ENCODE results near the gene ZBTB2. TPM values are rescaled to one million over a fixed set of nuclear protein-coding genes. Genes with fewer than 3 reads are reported as not detected.

The ZBTB2 gene
- total and polyA plus RNA-seq, 10 of the 15 experiments (the other 5 are each of a cell fraction or from before 2014, with no cell fraction given), result 4.2 to 21.9 (median 15.0) TPM

DNA sequence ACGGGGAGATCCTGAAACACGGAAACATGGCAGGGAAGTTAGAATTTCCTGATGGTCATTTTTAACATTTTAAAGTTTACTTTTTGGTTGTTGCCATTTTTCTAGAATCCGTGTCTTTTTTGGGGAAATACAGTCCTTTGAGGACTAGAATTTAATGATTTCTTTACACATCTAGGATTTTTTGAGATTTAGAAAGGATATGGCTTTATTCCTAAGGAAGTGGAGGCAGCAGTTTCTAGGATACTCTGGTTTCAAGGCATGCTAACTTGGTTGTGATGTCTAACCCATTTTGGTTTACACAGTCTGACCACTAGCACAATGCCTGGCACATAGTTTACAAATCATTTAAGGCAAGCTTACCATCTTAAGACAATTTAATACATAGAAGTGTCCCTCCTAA lies 1.1 kb upstream of the ZBTB2 start (continued):
- TF ChIP-seq TAF1 (IDR thresholded peaks at IDR 0.05; ENCODE audit: borderline replicate concordance, low read depth, low read length) (no peak), SREBF2 (IDR thresholded peaks at IDR 0.05; ENCODE audit: low read length) (no peak), NFXL1 (IDR thresholded peaks at IDR 0.05; ENCODE audit: borderline replicate concordance) (no peak)
- TF ChIP-seq, protein P1, sequence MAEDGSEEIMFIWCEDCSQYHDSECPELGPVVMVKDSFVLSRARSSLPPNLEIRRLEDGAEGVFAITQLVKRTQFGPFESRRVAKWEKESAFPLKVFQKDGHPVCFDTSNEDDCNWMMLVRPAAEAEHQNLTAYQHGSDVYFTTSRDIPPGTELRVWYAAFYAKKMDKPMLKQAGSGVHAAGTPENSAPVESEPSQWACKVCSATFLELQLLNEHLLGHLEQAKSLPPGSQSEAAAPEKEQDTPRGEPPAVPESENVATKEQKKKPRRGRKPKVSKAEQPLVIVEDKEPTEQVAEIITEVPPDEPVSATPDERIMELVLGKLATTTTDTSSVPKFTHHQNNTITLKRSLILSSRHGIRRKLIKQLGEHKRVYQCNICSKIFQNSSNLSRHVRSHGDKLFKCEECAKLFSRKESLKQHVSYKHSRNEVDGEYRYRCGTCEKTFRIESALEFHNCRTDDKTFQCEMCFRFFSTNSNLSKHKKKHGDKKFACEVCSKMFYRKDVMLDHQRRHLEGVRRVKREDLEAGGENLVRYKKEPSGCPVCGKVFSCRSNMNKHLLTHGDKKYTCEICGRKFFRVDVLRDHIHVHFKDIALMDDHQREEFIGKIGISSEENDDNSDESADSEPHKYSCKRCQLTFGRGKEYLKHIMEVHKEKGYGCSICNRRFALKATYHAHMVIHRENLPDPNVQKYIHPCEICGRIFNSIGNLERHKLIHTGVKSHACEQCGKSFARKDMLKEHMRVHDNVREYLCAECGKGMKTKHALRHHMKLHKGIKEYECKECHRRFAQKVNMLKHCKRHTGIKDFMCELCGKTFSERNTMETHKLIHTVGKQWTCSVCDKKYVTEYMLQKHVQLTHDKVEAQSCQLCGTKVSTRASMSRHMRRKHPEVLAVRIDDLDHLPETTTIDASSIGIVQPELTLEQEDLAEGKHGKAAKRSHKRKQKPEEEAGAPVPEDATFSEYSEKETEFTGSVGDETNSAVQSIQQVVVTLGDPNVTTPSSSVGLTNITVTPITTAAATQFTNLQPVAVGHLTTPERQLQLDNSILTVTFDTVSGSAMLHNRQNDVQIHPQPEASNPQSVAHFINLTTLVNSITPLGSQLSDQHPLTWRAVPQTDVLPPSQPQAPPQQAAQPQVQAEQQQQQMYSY (CRISPR knock-in tag; IDR thresholded peaks at IDR 0.05), result no peak

DNA sequence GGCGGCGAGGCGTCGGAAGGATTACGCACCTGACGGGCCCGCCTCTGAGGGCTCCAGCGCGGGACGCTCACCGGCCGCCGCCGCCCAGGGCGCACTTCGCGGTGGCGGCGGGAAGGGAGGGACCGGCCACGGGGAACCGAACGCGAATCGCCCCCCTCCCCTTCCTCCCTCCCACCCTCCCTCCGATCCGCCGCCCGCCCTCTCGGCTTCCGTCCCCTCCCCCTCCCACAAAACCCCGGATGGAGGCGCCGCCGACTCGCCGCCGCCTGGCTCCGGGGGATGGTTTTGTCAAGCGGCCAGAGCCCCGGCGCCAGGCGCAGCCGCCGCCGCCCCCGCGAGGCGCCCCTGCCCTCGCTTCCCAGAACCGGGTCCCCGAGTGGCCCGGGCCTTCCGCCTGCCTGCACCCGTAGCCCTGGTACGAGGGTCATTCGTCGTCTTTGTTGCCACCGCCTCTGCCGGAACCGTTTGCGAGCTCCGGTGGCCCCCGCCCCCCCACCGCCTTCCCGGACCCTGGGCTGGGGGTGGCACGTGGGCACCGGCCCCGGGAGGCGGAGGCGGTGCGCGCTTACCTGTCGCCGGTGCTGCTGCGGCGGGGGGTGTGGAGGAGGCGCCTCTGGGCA lies 398 bp downstream of the ZBTB2 start:
- ChIA-PET SMC1A (ENCODE audit: uncharacterized antibody, unreplicated experiment) (interaction anchor here (1.3 to 2.1 kb wide), 2 partner anchors 55 to 61 kb away, joined by 3 to 9 read pairs; partner anchors contain the start of gene RMND1), RAD21 (ENCODE audit: unreplicated experiment) (interaction anchor here (1.6 to 2.6 kb wide), 3 partner anchors 50 to 63 kb away, joined by 6 to 11 read pairs (median 9); partner anchors contain the start of gene RMND1), CTCF (interaction anchor here (1.6 kb wide), 1 partner anchor 14 kb away, joined by 5 read pairs; no protein-coding TSS in a partner anchor), POLR2A (interaction anchor here (0.6 to 2.4 kb wide), 5 partner anchors 12 to 358 kb away, joined by 3 to 23 read pairs (median 4); partner anchors contain the start of gene RMND1)
- ATAC-seq (peak; percentile 13), FAIRE-seq (no peak), DNase-seq (ENCODE audit: low read depth, low spot score) (no peak)
- H2AFZ ChIP-seq (ENCODE audit: control insufficient read depth, low read depth, low read length), result no peak overlapping the region; the same call in 1 of the 2 replicates
- in situ Hi-C loops (cut with MboI) (no loop called here), intact Hi-C loops (cut with micrococcal nuclease; ENCODE audit: unreplicated experiment) (loop anchor here (1.0 to 5.0 kb wide), 3 partner anchors 61 to 1591 kb away; partner anchors contain the start of genes FBXO5 and RMND1)
- H3K27ac ChIP-seq (ENCODE audit: control insufficient read depth, insufficient read depth), result peak overlapping the region; percentile 95
- H3K9me3 ChIP-seq (replicated peaks; ENCODE audit: control insufficient read depth, insufficient read depth, low read length), result no peaks in the 10 kb centered on the region
- peak overlapping the region; percentile 82 for H3K4me3 ChIP-seq
- no peaks in the 10 kb centered on the region for H3K27me3 ChIP-seq (replicated peaks in 1 of 2; ENCODE audit: control insufficient read depth in 2 of 2, insufficient read depth in 2 of 2, low read length in 1 of 2)
- H3K4me2 ChIP-seq (ENCODE audit: control insufficient read depth, insufficient read depth), result 0 out of 2 replicates have a peak overlapping the region, but pooled peaks have one; percentile 13
- H3K4me1 ChIP-seq (ENCODE audit: control insufficient read depth, insufficient read depth, low read length), result peaks cover 28% of the 10 kb centered on the region
- H4K20me1 ChIP-seq (ENCODE audit: control insufficient read depth, insufficient read depth), result 0 out of 2 replicates have a peak, but pooled peaks cover 6% of the 10 kb centered on the region
- BruUV-seq (replicated peaks), result no TSS peak
- H3K79me2 ChIP-seq (ENCODE audit: control insufficient read depth, insufficient read depth, low read length), result peaks cover 87% of the 10 kb centered on the region
- H3K9ac ChIP-seq (ENCODE audit: control insufficient read depth, insufficient read depth, low read length), result peak overlapping the region; percentile 96
- 2% methylated on average over 58 of the region's 78 CpGs for WGBS (ENCODE audit: insufficient coverage, insufficient replicate concordance, low lambda C conversion rate, missing lambda C conversion rate)
- peaks cover 0 to 4% of the 10 kb centered on the region in 2 experiments; a peak in 1 of 4 replicates for H3K36me3 ChIP-seq (ENCODE audit: control insufficient read depth in 2 of 2, insufficient read depth in 2 of 2, low read length in 1 of 2)
- TF ChIP-seq CREM (IDR thresholded peaks at IDR 0.05; ENCODE audit: low read depth), result no peak
- no peak for TF ChIP-seq POU2F2 (IDR thresholded peaks at IDR 0.05; ENCODE audit: borderline replicate concordance, low read depth, low read length)
- TF ChIP-seq TAF1 (IDR thresholded peaks at IDR 0.05; ENCODE audit: borderline replicate concordance, low read depth, low read length), result peak; percentile 29; the same call in 1 of the 2 replicates
- TF ChIP-seq, protein P2, sequence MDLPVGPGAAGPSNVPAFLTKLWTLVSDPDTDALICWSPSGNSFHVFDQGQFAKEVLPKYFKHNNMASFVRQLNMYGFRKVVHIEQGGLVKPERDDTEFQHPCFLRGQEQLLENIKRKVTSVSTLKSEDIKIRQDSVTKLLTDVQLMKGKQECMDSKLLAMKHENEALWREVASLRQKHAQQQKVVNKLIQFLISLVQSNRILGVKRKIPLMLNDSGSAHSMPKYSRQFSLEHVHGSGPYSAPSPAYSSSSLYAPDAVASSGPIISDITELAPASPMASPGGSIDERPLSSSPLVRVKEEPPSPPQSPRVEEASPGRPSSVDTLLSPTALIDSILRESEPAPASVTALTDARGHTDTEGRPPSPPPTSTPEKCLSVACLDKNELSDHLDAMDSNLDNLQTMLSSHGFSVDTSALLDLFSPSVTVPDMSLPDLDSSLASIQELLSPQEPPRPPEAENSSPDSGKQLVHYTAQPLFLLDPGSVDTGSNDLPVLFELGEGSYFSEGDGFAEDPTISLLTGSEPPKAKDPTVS (IDR thresholded peaks at IDR 0.05; ENCODE audit: low read depth, low read length), result no peak
- TF ChIP-seq RELA (IDR thresholded peaks at IDR 0.05; ENCODE audit: borderline replicate concordance, partially characterized antibody), result no peak
- no peak; the same call in 1 of the 2 replicates for TF ChIP-seq ZNF217 (IDR thresholded peaks at IDR 0.05)
- no peak for TF ChIP-seq SUPT20H (IDR thresholded peaks at IDR 0.05; ENCODE audit: borderline replicate concordance, control insufficient read depth, low read depth, low read length)
- TF ChIP-seq WRNIP1 (IDR thresholded peaks at IDR 0.05; ENCODE audit: borderline replicate concordance, low read depth, low read length), result no peak
- no peak for TF ChIP-seq TBL1XR1 (IDR thresholded peaks at IDR 0.05; ENCODE audit: low read depth, low read length)
